Measurements from ENCODE around the gene ASXL2.

GRCh38 chr2:25824718-25825117 is 53.6 kb downstream of the ASXL2 start:
- TF ChIP-seq, protein P1, sequence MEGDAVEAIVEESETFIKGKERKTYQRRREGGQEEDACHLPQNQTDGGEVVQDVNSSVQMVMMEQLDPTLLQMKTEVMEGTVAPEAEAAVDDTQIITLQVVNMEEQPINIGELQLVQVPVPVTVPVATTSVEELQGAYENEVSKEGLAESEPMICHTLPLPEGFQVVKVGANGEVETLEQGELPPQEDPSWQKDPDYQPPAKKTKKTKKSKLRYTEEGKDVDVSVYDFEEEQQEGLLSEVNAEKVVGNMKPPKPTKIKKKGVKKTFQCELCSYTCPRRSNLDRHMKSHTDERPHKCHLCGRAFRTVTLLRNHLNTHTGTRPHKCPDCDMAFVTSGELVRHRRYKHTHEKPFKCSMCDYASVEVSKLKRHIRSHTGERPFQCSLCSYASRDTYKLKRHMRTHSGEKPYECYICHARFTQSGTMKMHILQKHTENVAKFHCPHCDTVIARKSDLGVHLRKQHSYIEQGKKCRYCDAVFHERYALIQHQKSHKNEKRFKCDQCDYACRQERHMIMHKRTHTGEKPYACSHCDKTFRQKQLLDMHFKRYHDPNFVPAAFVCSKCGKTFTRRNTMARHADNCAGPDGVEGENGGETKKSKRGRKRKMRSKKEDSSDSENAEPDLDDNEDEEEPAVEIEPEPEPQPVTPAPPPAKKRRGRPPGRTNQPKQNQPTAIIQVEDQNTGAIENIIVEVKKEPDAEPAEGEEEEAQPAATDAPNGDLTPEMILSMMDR (IDR thresholded peaks at IDR 0.05) = no peak
- TF ChIP-seq POLR2AphosphoS5 (IDR thresholded peaks at IDR 0.05) = no peak

Measured in suprapubic skin (tissue), 3 donors.